Right ventricle myocardium inferior (tissue), 1 donor: ENCODE measurements around the gene NTHL1. TPM values are rescaled to one million over a fixed set of nuclear protein-coding genes. Genes with fewer than 3 reads are reported as not detected.
"Not testable (repeated sequence)": the region's sequence is repeated elsewhere in the genome, so short reads cannot be mapped to it uniquely, and the experiment has no call there.

Experiments
- ATAC-seq: fragments of 200-7000 bp; cut with Tn5 transposase; one replicate; pipeline ENCODE4 v1.9.1; 2020; ENCODE audit warnings: mild to moderate bottlenecking, moderate library complexity
- DNase-seq: peaks from one replicate; pipeline ENCODE4 v3.0.0; 2021; ENCODE audit errors: missing footprints
- intact Hi-C: fragments of 100-400 bp; cut with DNase I; formaldehyde crosslinking; loops from one replicate; pipeline ENCODE4 v1.11.0; 2022
- total RNA-seq: library from RNA; stranded (reverse); fragmentation: NEBNext Ultra II Directional; extraction: Animal tissue kit (Norgen Biotek cat#: 25700); gene quantifications from one replicate; pipeline ENCODE4 v1.2.1, GENCODE V29; 2021
- donor health status: DM: no; HTN: yes; CAD: no; lungs with severe emphysema.

Gene NTHL1
- total RNA-seq, 1 donor from 2014 or later: 23.3 TPM

DNA sequence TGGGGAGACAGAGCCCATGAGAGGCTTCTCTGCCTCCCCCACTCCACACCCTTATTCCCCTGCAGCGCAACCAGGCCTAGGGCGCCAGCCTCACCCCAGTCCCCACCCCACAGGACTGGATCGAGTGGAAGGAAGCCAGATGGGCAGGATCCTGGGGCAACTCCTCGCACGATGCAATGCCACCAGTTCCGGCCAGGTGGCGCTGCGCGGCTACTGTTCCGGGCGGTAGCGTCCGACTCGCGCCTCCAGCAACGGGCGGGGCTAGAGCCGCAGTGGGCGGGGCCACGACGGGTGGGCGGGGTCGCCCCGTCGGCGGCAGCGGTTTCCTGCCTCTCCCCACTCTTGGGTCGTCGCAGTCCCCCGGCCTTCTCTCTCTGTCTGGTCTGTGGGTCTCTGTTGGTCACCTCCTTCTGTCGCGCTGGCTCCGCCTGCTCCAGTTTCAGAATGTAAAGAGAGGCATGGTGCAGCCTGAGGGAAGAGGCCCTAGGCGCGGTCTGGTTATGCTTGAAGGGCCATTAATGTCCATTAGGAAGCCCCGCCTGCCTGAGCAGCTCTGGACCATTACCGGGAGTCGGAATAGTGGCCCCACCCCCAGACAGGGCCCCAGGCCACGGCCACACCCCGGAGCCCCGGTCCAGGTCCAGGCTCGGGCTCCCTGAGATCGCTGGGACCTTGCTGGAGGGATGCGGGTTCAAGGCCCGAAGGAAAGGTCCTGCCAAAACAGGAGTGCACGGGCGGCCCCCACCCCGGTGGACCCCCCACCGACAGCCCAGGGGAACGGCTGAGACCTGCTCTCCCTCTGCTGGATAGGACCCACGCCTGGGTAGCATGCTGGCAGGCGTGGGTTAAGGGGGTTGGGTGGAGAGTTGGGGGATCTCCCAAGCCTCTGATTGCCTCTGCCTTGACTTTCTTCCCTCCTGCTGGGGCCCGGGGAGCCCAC lies 24.3 kb downstream of the NTHL1 start:
- ATAC-seq (peak; percentile 91), DNase-seq (peak; percentile 98)
- intact Hi-C loops: loop anchor here (1.0 kb wide), 2 partner anchors 33 to 117 kb away; no protein-coding TSS in a partner anchor

DNA sequence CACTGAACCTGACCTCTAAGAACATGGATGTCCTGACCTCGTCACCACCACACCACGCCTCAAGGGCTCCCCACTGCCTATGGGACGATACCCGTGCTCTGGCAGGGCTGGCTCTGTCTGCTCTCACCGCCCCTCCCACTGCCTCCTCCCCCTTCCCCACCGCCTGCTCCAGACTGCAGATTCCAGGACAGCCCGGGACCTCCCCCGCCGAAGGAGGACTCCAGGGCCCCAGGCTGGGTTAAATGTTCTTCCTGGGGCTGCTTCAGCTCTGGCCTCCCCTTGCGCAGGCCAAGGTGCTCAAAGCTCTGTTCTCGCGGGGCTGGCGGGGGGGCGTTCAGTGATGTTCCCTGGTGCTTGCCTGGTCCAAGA lies 24.9 kb downstream of the NTHL1 start:
- intact Hi-C loops: loop anchor here (1.0 kb wide), 2 partner anchors 34 to 118 kb away; no protein-coding TSS in a partner anchor
- no peak for DNase-seq
- ATAC-seq: peak; percentile 4

DNA sequence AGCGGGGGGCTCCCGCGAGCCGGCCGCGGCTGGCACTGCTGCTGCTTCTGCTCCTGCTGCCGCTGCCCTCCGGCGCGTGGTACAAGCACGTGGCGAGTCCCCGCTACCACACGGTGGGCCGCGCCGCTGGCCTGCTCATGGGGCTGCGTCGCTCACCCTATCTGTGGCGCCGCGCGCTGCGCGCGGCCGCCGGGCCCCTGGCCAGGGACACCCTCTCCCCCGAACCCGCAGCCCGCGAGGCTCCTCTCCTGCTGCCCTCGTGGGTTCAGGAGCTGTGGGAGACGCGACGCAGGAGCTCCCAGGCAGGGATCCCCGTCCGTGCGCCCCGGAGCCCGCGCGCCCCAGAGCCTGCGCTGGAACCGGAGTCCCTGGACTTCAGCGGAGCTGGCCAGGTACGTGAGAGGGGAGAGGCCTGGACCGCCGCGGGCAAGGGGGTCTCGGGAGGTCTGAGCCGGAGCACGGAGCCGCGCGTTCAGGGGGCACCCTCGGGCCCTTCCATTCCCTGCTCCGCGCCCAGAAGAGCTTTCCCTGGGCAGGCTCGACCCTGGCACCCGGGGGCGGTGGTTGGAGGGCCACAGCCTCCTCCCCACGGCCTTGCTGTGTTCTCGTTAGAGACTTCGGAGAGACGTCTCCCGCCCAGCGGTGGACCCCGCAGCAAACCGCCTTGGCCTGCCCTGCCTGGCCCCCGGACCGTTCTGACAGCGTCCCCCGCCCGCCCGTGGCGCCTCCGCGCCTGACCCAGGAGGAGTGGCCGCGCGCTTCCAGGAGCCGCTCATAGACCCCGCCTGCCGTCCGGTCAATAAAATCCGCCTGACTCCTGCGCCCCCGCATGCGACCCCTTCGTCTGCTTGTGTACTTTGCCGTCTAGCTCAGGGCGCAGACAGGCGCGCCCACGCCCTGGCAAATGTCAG lies 27.5 kb downstream of the NTHL1 start:
- no peak for ATAC-seq
- no peak for DNase-seq
- intact Hi-C loops: no loop called here

DNA sequence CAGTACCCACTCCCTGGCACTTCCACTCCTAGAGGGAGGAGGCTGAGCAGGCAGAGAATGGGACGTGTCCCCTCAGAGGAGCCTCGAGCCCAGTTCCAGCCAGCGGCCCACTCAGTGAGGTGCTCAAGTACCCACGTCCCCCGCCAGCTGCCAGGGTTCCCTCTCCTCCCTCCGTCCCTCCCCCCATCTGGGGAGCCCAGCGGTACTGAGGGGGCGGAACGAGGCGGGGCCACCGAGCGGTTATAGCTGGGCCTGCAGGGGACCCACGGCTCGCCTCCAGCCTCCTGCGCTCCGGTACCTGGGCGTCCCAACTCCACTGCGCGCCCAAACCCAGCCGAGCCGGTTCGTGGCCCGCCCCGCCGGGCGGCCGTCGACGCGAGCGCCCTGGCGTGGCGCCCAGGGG lies 28.1 kb downstream of the NTHL1 start, which contains the start of gene NPW:
TSS of gene NPW (plus strand) at position 268 of the 403 bp plus-strand sequence.
- intact Hi-C loops: no loop called here
- ATAC-seq (no peak), DNase-seq (no peak)

DNA sequence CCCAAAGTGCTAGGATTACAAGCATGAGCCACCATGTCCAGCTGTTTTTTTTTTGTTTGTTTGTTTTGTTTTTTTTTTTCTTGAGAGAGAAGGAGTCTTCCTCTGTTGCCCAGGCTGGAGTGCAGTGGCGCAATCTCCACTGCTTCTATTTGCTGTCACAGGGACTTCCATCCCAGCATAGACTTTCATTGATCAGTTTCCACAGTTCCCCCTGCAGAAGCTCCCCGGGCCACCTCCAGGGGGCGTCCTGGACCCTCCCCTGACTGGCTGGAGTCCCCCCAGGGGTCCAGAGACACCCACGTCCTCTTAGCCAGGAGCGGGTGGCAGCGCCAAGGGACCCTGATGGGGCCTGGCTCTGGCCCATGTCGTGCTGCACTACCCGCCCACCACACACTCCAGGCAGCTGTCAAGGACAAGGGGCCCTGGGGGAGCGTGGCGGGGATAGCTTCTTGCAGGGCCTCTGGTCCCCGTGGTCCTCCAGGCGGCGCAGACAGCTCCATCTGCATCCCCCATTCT lies 31.2 kb downstream of the NTHL1 start:
- intact Hi-C loops: no loop called here
- no peak for ATAC-seq
- no peak for DNase-seq

DNA sequence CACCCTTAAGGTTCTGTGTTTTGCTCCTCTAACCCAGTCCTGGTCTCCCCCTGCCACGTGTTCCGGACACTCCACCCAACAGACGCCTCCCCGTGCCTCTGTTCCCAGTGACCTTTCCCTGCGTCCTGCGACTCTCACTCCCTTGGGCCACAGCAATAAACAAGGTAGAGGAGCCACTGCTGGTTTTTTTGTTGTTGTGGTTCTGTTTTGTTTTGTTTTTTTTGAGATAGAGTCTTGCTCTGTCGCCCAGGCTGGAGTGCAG lies 31.8 kb downstream of the NTHL1 start:
- intact Hi-C loops: no loop called here

DNA sequence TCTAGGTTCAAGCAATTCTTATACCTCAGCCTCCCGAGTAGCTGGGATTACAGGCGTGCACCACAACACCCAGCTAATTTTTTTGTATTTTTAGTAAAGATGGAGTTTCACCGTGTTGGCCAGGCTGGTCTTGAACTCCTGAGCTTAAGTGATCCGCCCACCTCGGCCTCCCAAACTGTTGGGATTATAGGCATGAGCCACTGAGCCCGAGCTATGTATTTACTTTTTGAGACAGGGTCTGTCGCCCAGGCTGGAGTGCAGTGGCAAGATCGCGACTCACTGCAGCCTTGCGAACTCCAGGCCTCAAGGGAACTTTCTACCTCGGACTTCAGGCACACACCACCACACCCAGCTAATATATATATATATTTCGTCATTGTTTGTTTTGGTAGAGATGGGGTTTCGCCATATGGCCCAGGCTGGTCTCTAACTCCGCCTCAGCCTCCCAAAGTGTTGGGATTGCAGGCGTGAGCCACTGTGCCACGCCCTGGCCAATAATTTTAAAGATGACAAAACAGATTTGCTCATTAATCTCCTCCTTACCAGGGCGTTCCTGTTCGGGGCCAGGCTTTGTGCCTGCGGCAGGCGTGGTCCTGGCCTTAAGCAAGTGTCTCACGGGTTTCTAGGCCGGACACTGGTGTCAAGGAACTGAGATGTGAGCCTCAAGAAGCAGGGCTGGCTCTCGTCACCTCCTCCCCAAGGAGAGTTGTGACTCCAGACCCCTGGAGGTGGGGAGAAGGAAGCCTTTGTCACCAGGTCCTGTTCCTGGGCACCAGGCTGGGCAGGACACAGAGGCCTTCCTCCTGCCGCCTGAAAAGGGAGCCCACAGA lies 32.3 kb downstream of the NTHL1 start:
- no peak for DNase-seq
- no peak for ATAC-seq
- intact Hi-C loops: no loop called here

More for the DNA sequence above, 31.8 kb downstream of the NTHL1 start:
- no peak for DNase-seq
- ATAC-seq: no peak

DNA sequence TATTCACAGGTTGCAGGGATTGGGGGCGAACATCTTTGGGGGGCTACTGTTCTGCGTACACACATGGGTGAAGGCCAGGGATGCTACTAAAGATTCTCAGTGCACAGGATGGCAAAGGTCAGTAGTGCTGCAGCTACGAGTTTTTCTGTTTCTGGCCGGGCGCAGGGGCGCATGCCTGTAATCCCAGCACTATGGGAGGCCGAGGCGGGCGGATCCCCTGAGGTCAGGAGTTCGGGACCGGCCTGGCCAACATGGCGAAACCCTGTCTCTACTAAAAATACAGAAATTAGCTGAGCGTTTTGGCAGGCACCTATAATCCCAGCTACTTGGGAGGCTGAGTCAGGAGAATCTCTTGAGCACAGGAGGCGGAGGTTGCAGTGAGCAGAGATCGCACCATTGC lies 34.1 kb downstream of the NTHL1 start:
- intact Hi-C loops: no loop called here
- no peak for DNase-seq
- no peak for ATAC-seq

DNA sequence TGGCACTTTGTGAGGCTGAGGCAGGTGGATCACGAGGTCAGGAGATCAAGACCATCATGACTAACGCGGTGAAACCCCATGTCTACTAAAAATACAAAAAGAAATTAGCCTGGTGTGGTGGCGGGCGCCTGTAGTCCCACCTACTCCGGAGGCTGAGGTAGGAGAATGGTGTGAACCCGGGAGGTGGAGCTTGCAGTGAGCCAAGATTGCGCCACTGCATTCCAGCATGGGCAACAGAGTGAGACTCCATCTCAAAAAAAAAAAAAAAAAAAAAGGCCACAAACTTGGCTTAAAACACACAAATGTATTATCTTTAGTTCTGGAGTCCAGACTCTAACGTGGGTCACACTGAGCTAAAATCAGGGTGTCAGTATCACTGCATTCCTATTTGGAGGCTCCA lies 35.9 kb downstream of the NTHL1 start:
- intact Hi-C loops, ATAC-seq, DNase-seq: not testable (repeated sequence)

DNA sequence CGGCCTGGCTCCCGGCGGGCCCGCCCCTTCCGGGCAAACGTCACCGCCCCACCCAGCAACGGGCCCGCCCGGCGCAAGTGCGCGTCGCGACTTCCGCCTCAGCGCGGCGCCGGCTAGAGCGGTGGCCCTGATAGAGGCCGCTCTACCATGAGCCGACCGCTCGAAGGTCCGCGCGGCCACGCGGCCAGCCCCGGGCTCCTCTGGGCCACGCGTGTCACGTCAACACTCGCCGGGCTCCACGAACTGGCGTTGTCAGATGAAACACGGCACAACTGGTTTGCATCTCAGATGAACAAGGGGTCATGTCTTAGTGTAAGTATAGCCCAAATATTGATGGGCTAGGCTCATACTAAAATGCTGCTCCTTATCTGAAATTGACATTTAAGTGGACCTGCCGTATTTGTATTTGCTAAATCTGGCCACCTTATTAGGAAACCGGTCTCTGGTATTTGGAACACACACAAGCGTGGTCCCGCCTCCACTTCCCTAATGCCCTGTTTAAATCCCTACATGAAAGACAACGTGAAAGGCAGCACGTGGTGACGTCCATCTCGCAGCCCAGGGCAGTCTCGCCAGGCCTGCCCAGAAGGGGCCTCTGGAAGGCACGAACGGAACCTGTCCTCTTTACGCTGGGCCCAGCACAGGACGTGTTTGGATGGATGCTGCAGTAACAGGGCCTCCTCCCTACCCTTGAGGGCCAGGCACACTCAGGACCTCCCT lies 37.7 kb downstream of the NTHL1 start, which contains the start of gene ZNF598:
TSS of gene ZNF598 (minus strand) at position 31 of the 720 bp plus-strand sequence.
- DNase-seq (peak; percentile 91), ATAC-seq (peak; percentile 98)
- intact Hi-C loops: no loop called here

DNA sequence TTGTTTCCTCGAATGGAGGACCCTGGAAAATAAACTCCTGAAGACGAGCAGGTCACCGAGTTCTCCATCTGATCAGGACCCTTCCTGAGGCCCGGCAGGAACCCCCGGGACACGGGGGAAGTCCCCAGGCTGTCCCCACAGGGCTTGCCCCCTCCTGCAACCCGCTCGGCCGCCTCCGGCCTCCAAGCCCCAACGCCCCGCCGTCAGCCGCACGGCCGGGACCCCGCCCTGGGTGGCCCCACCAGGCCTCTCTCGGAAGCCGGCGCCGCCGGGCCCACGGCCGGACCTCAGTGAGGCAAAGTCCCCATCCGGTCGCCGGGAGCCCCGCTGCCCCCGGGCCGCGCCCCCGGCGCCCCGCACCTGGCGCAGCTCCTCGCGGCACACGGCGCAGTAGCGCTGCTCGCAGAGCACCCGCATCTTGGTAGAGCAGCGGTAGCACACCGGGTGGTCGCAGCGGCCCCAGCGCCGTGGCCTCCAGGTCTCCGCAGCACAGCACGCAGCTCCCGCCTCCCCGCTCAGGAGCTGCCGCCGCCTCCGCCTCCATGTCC lies 38.4 kb downstream of the NTHL1 start:
- intact Hi-C loops: no loop called here
- no peak for DNase-seq
- no peak for ATAC-seq

DNA sequence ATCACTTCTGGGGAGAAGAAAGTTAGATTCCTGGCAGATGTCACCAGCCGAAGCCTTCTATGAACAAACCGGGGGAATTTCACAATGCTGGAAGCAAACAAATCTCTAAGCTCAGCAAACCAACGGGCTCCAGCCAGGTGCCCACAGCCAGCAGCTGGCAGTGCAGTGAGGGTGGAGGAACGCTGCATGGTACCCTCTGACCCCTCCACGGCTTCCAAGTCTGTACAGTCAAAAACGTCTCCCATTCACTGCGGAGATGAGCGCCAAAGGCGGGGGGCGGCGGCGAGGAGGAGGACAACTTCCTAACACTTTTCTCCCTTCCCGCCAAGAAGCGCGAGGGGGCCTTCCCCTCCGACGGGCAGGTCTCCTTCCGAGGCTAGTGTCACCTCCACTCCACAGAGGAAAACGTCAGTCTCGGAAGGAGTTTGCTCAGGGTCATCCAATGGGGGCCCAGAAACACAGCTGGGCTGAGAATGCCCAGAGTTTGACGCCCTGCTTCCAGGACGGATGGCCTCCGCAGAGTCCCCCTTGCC lies 38.9 kb downstream of the NTHL1 start:
- no peak for ATAC-seq
- intact Hi-C loops: no loop called here
- no peak for DNase-seq

DNA sequence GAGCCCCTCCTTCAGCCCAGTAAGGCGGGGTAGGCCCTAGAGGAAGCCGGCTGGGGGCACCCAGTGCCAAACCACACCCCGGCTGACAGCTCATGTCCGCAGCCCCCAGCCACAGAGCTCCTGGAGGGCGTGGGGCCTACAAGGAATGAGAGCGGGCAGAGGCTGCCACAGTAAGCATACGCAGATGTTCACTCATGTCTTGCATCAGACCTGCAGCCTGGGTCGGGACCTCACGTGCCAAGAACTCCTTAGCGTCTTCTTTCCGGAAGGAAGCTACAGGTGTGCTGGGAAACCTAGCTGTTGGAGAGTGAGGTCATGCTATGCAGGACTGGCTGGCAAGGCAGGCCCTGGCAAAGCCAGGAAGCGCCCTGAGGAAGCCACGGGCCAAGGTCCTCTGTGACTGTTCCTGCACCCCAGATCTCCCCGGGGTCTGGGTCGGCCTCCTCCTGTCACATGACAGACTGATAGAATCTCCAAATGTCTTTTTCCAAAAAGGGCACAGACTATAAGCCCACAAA lies 39.6 kb downstream of the NTHL1 start:
- ATAC-seq (no peak), DNase-seq (no peak)
- intact Hi-C loops: no loop called here

DNA sequence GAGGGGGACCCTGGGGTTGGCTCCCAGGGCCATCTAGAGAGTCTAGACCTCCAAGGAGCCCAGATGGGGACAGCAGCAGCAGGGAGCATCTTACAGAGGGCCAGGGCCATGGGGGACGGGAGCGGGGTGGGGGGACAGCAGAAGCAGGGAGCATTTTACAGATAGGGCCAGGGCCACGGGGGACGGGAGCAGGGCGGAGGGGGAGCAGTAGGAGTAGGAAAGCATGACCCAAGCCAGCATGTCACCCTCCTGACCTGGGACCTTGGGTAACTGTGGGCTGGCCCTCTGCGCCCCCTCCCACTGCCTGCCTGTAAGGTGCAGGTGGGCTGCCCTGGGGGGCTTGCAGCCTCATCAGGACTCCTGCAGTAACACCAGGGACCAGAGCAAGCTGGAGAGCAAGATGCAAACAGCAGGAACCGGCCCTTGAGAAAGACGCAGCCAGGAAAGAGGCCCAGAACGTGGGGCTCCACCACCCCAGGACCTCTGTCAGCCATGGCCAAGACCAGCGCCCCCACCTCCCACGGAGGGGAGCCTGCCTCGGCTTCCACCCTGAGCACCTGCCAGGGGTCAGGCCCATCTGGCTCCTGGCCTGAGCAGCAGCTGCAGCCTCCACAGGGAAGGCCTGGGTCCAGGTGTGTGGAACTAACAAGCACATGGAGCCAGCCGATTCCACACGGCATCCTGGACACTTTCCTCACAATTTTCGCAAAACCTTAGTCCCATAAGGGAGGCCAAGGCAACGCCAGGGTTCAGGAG lies 40.4 kb downstream of the NTHL1 start:
- intact Hi-C loops: no loop called here
- no peak for DNase-seq
- ATAC-seq: no peak

DNA sequence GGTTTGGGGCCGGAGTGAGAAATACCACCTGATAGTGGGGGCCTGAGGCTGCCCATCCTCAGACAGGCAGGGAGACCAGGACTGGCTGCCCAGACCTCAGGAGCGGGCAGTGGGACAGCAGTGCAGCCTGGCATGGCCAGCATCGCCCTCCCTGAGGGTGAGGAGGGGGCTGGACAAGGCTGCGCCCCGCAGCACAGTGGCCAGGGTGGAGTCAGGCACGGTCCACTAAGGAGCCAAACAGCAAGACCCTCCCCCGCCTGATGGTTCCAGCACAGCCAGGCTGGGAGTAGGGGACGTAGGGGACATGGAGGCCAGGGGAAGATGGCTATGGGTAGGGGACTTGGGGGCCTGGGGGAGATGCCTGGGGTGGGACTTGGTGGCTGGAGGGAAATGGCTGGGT lies 41.3 kb downstream of the NTHL1 start:
- intact Hi-C loops: no loop called here
- DNase-seq (no peak), ATAC-seq (no peak)

DNA sequence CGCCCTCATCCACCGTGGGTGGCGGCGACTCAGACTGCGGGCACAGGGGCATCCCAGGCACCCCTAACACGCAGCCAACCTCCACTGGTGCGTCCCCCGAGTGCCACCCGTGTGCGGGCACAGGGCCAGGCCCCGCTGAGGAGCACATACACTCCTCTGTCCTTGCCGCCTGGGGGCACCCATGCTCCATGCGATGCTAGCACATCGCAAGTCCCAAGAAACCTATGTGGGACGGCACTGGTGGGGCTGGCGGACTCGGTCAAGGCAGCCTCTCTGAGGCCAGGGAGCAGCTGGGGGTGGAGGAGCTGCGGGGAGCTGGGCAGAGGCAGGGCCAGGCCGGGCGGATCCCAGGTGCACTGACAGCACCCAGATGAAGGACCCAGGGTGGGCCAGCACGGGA lies 42.0 kb downstream of the NTHL1 start:
- ATAC-seq (no peak), DNase-seq (no peak)
- intact Hi-C loops: no loop called here
